ENCODE results near the gene POLR3H.

POLR3H gene

DNA sequence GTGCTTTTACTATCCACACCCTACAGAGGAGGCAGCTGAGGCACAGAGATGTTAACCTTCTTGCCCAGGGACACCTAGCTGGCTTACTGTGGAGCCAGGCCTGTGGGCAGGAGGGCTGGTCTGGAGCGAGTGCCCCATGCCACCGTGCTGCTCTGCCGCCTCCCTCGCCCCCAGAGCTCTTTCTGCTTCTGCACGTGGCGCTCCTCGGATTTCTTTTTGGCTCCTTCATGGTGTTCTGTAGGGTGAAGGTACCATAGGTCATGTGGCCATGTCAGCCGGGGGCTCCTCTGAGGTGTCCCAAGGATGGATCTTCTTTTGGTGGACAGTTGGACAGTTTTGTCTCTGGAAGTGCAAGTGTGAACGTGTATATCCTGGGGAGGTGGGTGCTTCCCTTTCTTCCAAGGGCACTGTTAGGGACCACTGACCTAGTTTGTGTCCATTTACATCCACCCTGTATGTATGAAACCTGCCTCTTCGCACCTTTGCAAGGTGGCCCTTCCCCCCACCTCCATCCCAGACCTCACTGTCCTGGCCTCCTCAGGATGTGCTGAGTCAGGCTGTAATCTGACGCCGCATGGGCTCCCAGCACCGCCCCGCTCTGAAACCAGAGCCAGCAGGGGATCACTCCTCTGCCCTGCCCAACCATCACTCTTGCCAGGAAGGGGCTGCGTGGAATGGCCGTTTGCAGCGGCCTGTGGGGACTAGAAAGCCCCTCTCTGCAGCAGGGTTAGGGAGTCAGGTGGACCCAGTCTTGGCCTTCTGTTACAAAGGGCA, 31.7 kb downstream of the POLR3H start:
- DNase-seq = peak; percentile 62

DNA sequence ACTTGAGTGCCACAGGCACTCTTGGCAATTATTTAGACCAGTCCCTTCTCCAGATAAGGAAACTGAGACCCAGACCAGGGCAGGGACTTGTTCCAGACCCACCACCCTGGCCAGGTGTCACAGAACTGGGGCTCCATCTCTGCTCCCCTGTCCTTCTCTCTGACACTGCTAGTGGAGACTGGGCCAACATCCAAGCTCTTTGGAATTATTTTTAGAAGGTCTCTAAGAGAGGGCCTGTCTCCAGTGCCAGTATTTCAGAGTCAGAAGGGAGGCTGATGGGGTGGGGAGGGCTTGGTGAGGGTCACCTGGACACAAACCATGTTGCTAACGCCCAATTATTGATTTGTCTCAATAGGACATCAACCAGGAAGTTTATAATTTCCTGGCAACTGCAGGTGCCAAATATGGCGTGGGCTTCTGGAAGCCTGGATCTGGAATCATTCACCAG, 32.7 kb downstream of the POLR3H start:
- DNase-seq = no peak

DNA sequence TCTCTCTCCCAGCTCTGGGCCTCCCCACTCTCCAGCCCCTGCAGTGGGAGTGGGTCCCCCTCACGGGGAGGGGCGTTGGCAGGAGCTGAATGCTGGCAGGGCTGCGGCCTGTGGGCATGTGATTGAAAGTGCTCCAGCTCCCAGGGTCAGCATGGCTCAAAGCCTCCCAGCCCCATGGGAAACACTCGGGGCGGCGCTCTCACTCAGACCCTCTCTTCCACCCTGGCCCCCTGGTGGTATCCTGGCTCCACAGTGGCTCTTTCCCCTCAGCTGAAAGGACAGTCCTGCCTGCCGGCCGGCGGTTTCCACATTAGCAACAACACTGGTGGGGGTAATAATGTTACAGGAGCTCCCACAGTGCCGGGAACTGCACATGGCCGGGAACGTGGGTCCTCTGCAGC, 35.5 kb downstream of the POLR3H start:
- DNase-seq = no peak

DNA sequence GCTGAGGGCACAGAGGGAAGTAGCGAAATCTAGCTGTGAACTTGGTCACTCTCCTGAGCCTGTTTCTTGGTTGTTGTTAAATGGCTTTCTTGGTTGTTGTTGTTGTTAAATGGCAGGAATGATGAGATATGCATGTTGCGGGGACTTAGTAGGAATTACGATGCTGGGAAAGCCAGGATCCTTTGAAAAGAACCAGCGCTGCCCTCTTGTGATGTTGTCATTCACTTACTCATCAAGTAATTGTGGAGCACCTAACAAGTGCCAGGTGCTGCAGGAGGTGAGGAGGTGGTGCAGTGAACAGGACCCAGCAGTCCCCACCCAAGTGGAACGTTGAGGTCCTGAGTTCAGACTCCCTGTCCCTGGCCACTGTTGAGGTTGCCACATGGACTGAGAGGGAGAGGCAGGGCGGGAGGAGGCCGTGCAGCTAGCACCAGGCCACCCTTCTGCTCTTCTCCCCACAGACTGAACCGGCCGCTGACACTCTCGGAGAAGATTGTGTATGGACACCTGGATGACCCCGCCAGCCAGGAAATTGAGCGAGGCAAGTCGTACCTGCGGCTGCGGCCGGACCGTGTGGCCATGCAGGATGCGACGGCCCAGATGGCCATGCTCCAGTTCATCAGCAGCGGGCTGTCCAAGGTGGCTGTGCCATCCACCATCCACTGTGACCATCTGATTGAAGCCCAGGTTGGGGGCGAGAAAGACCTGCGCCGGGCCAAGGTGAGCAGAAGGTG, 36.8 kb downstream of the POLR3H start:
- no peak for DNase-seq

DNA sequence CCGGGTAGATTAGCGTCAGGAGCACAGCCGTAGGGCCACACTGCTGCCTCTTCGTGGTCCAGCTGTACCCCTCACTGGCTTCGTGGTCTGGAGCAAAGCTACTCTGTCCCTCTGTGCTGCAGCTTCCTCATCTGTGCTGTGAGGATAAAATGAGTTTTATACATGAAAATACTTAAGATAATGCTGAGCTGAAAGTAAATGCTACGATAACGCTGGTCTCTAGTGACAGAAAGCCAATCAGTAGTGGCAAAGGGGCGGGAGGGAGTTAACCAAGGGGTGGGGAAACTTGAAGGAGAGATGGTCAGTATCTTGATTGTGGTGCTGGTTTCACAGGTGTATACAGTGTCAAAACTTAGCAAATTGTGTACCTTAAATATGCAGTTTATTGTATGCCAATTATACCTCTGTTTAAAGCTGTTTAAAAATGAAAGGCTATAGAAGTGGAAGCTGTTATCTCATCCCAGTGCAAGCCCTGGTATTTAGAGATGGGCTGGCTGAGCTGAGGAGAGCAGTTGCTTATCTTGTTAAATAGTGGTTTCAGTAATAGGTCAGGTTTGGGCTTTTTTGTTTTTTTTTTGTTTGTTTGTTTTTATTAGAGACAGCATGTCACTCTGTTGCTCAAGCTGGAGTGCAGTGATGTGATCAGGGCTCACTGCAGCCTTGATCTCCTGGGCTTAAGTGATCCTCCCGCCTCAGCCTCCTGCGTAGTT, 38.6 kb downstream of the POLR3H start:
- no peak for DNase-seq

DNA sequence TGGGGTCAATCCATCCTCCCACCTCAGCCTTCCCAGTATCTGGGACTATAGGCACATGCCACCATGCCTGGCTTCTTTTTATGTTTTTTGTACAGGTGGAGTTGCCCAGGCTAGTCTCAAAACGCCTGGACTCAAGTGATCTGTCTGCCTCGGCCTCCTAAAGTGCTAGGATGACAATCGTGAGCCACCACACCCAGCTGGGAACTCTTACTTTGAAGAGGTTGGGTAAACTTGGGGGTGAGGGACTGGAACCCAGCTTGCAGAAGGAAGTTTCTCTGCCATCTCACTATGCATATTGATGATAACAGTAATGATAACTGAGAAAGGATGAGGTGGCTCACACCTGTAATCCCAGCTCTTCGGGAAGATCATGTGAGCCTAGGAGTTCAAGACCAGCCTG, 39.5 kb downstream of the POLR3H start:
- no peak for DNase-seq

DNA sequence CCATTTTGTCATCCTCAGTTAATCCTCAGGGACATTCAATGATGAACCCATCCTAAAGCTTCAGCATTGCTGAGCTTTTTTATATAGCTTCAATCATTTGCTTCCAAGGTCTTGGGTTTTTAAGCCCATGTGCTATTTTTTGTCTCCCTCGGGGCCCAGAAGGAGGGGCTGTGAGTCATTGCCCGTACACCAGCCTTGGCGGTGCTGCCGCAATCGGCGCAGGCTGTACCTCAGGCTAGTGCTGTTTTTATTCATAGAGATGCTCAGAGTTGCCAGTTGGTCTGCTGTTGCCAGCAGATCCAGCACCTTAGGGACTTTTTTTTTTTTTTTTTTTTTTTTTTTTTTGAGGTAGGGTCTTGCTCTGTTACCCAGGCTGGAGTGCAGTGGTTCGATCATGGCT, 39.9 kb downstream of the POLR3H start:
- no peak for DNase-seq

DNA sequence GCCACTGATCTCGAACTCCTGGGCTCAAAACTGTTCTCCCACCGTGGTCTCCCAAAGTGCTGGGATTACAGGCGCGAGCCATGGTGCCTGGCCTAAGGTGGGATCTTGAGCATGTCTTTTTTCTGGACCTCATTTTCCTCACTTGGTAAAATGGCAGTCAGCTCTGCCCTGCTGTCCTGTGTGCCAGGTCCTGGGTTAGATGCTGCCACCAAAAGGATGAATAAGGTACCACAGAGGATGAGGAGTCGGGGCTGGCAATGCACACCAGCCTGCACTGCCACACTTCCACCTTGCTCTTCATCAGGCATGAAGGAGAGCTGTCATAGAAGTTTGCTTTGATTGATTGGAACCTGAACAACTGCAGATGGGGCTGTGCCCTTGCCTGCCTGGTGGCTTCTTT, 43.1 kb downstream of the POLR3H start:
- no peak for DNase-seq

DNA sequence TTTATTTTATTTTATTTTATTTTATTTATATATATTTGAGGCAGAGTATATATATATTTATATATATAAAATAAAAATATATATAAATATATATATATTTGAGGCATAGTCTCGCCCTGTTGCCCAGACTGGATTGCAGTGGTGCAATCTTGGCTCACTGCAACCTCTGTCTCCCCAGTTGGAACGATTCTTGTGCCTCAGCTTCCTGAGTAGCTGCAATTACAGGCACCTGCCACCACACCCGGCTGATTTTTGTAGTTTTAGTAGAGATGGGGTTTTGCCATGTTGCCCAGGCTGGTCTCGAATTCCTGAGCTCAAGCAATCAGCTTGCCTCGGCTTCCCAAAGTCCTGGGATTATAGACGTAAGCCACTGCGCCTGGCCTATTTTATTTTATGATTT, 44.0 kb downstream of the POLR3H start:
- DNase-seq = no peak

DNA sequence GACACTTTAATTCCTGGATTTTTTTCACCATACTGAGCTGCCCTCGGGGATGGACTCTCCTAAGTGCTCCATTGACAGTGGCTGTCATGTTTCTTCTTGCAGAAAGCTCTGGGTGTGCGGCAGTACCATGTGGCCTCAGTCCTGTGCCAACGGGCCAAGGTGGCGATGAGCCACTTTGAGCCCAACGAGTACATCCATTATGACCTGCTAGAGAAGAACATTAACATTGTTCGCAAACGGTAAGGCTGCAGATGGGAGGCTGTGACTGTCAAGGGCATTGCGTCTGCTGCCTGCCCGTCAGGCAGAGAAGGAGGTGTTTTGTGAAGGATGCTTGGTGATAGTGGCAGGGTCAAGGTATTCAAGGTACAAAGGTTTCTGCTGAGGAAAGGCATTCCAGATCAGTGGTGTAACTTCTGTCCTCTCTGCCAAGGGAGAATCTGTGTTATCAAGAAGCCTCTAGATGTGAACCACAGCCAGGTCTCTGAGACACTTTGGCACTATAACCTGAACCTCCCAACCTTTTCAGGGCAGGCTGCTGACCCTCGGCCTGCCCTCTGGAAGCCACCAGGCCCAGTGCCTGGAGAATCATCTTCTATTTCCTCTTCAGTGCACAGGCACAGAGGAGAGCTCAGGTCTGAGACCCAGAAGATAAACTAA, 44.5 kb downstream of the POLR3H start:
- DNase-seq = no peak

DNA sequence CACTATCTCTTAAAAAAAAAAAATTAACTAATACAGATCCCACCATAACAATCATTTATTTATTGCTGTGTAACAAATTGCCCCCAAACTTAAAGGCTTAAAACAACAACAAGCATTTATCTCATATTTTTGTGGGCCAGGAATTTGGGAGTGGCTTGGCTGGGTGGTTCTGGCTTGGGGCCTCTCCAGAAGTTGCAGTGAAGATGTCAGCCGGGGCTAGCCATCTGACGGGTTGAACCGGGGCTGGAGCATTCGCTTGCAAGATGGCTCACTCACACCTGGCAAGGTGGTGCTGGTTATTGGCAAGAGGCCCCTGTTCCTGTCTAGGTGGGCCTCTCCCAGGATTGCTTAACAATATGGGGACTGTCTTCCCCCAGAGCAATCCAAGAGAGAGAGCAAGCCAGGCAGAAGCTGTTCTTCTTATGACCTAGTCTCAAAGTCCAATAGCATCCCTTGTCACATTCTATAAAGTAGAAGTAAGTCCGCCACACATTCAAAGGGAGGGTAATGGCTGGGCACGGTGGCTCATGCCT, 45.9 kb downstream of the POLR3H start:
- DNase-seq = no peak

DNA sequence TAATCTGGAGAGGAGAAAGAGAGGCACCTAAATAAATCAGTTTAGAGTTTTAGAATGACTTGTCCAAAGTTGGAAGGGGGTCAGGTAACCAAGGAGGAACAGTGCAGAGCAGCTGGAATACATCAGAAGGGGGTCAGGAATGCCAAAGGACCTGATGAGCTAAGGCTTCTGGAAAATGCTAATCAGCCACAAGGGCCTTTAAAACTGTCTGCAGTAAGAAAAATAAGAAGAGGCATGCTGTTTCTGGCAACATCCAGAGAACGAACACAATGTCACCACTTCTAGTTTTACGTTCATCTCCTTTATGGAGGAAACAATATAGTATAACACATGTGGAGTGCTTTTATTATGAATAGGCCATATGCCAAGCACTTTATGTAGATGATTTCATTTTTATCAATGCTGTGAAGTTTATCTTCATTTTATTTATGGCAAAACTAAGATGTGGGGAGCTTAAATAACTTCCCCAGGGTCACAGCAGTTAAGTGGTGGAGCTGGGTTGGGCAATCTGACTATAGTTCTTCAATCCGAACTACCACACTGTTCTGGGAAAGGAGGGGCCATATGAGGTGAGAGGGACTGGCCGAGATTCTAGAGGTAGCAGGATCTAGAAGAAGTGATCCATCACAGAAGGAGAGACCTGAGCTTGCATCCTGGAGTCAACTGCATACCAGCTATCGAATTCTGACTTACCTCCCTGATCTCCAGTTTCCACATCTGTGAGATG, 52.7 kb downstream of the POLR3H start:
- no peak for DNase-seq

DNA sequence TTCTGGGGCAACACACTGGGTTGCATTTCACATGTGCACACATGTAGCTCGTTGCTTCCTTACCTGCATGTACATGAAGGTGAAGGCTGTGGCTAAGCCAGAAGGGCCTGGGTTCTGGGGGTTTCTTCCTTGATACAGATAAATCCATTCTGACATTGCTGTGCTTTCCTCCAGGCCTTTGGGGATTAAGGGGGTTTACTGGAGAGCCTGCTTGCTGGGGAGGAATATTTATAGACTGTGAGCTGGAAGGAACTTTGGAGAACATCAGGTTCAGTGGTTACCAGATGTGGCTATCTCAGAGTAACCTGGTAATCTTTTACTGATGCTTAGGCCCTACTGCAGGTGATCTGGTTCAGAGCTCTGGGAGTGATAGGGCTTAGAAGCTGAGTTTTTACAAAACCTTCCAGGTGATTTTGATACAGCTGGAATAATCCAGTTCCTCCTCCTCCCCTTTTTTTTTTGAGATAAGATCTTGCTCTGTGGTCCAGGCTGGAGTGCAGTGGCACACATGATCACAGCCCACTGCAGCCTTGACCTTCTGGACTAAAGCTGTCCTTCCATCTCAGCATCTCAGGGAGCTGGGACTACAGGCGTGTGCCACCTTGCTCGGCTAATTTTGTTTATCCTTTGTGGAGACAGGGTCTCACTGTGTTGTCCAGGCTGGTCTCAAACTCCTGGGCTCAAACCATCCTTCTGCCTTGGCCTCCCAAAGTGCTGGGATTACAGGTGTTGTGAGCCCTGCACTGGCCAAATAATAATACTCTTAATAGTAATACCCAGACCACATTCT, 55.5 kb downstream of the POLR3H start:
- no peak for DNase-seq

DNA sequence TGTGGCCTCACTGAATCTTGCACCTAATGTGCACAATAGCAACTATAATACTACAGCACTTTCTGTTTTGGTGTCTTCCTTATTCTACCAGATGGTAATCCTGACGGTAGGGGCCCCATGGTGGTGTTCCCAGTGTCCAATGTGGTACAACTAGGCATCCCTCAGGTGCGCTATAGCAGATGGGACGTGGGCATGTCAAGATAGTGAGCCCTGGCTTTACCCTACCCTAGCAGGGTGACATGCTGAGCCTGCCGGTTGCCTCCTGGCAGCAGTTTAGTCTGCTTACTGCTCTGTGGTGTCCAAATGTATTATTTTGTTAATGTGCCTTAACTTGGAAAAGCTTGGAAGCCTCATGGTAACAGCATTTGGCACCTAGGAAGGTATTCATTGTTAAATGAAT, 56.2 kb downstream of the POLR3H start:
- DNase-seq = no peak

DNA sequence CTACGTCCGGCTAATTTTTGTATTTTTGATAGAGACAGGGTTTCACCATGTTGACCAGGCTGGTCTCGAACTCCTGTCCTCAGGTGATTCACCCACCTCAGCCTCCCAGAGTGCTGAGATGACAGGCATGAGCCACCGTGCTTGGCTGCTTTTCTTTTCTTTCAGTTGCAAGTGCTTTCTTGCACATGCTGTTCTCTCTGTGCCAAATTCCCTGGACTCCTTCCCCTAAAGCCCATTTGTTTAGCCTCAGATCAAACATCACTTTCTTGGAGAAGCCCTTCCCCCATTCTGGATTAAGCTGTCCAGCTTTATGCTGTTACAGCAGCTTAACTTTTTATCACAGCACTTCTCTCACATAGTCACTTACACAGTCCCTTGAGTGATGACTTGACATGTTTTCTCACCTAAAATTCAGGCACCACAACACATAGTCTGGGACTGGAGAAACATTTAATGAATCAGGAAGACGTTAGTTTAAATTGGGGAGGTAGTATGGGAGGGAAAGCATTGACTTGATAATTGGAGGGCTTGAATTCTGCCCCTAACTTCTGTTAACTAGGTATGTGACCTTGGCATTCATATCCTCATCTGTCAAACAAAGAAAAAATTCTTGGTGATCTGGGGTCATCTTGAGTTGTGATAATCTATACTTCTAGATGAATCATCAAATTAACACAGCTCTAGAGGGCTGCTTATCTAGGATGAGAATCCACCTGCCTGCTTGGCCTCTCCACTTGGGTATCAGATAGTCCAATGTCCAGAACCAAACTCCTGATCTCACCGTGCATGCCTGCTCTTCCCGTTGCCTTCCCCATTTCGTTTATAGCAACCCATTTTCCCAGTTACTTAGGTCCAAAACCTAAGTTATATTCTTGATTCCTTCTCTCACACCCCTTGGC, 57.0 kb downstream of the POLR3H start:
- no peak for DNase-seq

DNA sequence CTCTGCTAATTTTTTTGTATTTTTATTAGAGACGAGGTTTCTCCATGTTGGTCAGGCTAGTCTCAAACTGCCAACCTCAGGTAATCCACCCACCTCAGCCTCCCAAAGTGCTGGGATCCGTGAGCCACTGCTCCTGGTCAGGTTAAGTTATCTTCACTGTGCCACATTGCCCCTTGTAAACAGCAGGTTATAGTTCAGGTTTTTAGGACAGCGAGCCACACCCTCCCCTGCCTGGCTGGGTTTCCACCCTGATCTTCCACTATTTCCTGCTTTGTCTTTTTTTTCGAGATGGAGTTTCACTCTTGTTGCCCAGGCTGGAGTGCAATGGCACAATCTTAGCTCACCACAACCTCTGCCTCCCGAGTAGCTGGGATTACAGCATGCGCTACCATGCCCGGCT, 59.2 kb downstream of the POLR3H start:
- no peak for DNase-seq

DNA sequence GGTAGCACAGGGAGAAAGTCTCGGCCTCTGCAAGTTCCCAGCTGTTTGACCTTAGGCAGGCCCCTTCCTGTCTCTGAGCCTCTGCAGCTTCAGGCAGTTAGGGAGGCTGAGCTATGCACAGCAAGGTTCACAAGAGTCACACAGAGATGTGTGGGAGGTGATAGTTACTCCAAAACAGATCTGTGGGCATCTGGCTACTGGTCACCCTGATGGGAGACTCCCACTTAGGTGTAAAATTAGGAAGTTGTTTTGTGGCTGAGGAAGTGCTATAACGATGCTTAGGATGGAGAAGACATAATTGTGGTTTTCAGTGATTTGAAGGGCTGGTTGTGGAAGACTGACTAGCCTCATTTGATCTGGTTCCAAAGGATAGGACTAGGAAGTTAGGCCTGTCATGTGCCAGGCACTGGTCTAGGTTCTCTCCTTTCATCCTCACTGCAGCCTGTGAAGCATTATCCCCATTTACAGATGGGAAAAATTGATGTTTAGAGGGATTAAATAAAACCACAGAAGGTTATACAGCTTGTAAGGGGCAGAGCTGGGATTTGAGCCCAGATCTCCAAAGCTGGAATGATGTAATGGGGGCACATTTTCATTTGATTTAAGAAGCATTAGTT, 61.8 kb downstream of the POLR3H start:
- peak; percentile 24 for DNase-seq

DNA sequence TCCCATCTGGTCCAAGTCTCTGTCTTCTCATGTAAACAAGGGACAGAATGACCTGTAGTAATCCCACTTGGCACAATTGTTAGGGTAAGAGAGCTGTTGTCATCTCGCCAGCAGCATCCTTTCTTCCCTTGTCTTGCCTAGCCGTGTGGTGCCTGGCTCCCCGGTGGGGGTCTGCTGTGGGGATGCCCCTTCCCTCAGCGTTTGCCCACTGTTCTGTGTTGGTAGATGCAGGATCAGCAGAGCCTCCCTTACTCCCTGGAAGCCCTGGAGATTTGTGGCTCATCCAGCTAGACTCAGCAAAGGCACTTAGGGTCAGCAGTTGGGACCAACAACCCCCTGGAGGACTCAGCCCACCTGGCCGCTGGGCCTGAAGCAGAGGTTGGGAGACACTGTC, 62.3 kb downstream of the POLR3H start:
- DNase-seq = no peak

DNA sequence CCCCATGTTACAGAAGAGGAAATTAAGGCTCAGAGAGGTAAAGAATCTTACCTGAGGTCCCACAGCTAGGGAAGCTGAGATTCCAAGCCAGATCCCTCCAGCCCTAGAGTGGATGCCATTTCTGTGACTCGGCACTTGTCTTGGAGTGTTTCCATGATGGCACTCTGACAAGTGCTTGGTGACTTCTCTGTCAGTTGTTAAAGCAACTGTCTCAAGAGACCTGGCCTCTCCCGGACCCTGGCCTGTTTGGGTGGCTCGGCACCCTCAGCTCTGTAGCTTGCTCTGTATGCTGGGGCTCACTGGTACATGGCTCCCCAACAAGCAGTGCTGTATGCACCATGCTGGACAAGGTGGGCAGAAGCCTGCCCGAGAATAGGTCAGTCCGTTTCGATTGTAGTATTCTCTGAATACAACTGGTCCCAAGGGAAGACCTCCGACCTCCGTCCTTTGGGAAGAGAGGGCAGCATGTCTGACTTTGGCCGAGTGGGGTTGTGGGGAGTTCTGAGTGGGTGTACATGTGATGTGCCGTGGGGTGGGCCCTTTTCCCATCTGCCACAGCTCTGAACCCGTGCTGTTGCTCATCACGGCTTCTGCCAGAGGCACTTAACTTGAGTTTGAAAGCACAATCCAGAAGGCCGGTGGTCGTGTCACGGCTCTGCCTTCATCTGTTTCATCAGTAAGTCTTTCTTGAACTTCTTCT, 63.0 kb downstream of the POLR3H start:
- DNase-seq = no peak

All from NCI-H226 (cell line).